Neural cell (in vitro differentiated cells): ENCODE measurements around the gene ASTL.

Experiments
- EP300 ChIP-seq: fragments of 450-650 bp; conservative IDR thresholded peaks from 2 replicates; pipeline ENCODE4 v1.6.1; 2014; ENCODE audit warnings: antibody characterized with exemption, mild to moderate bottlenecking, moderate library complexity; ENCODE audit not compliant: poor library complexity, severe bottlenecking
- EZH2 ChIP-seq: fragments of 200-600, 300-800 bp; shearing (Covaris generic), sonication (generic); IDR thresholded peaks from 2 replicates; pipeline ENCODE4 v1.6.1; 2014; ENCODE audit warnings: antibody characterized with exemption, low read length, borderline replicate concordance, mild to moderate bottlenecking; ENCODE audit not compliant: insufficient read depth, poor library complexity, severe bottlenecking
- MXI1 ChIP-seq: fragments of 450-650 bp; conservative IDR thresholded peaks from 2 replicates; pipeline ENCODE4 v1.6.1; 2014; ENCODE audit warnings: antibody characterized with exemption, mild to moderate bottlenecking; ENCODE audit not compliant: poor library complexity, severe bottlenecking
- POLR2AphosphoS5 ChIP-seq: IDR thresholded peaks from 2 replicates; pipeline ENCODE4 v1.6.1; 2012
- RAD21 ChIP-seq: fragments of 450-650 bp; conservative IDR thresholded peaks from 2 replicates; pipeline ENCODE4 v1.6.1; 2014; ENCODE audit warnings: antibody characterized with exemption, mild to moderate bottlenecking, moderate library complexity
- SMC3 ChIP-seq: fragments of 450-650 bp; conservative IDR thresholded peaks from 2 replicates; pipeline ENCODE4 v1.6.1; 2014; ENCODE audit warnings: antibody characterized with exemption, mild to moderate bottlenecking, moderate library complexity; ENCODE audit not compliant: poor library complexity
- TAF1 ChIP-seq: IDR thresholded peaks from 2 replicates; pipeline ENCODE4 v1.6.1; 2012; ENCODE audit warnings: low read depth
- TF ChIP-seq, protein P1 (sequence below): fragments of 450-650 bp; IDR thresholded peaks from 2 replicates; pipeline ENCODE4 v1.5.1; 2014; ENCODE audit warnings: antibody characterized with exemption, mild to moderate bottlenecking, moderate library complexity; ENCODE audit not compliant: poor library complexity, severe bottlenecking
- TF ChIP-seq, protein P2 (sequence below): IDR thresholded peaks from 2 replicates; pipeline ENCODE4 v1.6.1; 2012; ENCODE audit warnings: borderline replicate concordance

DNA sequence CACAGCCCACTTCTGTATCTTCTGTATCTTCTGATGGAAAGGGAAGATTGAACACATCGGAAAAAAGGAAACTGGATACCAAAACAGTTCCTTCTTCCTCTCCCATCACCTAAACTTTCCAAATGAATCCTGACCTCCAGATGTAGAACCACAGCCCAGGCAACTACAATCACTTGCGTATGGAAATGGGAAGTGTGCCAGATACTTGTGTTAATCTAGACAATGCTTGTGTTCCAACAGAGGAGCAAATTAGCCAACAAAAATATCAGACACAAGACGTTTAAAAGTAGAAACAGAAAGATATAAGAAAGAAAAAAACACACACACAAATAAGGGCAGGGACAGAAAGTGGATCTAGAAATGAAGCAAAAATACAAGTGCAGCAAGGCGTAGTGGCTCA, 38.4 kb upstream of the ASTL start:
- TF ChIP-seq MXI1: no peak
- TF ChIP-seq, protein P1, sequence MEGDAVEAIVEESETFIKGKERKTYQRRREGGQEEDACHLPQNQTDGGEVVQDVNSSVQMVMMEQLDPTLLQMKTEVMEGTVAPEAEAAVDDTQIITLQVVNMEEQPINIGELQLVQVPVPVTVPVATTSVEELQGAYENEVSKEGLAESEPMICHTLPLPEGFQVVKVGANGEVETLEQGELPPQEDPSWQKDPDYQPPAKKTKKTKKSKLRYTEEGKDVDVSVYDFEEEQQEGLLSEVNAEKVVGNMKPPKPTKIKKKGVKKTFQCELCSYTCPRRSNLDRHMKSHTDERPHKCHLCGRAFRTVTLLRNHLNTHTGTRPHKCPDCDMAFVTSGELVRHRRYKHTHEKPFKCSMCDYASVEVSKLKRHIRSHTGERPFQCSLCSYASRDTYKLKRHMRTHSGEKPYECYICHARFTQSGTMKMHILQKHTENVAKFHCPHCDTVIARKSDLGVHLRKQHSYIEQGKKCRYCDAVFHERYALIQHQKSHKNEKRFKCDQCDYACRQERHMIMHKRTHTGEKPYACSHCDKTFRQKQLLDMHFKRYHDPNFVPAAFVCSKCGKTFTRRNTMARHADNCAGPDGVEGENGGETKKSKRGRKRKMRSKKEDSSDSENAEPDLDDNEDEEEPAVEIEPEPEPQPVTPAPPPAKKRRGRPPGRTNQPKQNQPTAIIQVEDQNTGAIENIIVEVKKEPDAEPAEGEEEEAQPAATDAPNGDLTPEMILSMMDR: no peak
- TF ChIP-seq EP300: no peak
- no peak for TF ChIP-seq RAD21
- TF ChIP-seq EZH2: no peak
- TF ChIP-seq POLR2AphosphoS5: no peak
- TF ChIP-seq, protein P2, sequence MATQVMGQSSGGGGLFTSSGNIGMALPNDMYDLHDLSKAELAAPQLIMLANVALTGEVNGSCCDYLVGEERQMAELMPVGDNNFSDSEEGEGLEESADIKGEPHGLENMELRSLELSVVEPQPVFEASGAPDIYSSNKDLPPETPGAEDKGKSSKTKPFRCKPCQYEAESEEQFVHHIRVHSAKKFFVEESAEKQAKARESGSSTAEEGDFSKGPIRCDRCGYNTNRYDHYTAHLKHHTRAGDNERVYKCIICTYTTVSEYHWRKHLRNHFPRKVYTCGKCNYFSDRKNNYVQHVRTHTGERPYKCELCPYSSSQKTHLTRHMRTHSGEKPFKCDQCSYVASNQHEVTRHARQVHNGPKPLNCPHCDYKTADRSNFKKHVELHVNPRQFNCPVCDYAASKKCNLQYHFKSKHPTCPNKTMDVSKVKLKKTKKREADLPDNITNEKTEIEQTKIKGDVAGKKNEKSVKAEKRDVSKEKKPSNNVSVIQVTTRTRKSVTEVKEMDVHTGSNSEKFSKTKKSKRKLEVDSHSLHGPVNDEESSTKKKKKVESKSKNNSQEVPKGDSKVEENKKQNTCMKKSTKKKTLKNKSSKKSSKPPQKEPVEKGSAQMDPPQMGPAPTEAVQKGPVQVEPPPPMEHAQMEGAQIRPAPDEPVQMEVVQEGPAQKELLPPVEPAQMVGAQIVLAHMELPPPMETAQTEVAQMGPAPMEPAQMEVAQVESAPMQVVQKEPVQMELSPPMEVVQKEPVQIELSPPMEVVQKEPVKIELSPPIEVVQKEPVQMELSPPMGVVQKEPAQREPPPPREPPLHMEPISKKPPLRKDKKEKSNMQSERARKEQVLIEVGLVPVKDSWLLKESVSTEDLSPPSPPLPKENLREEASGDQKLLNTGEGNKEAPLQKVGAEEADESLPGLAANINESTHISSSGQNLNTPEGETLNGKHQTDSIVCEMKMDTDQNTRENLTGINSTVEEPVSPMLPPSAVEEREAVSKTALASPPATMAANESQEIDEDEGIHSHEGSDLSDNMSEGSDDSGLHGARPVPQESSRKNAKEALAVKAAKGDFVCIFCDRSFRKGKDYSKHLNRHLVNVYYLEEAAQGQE: no peak
- TF ChIP-seq SMC3: no peak
- TF ChIP-seq TAF1: no peak
